GM19395 (cell line): ENCODE results near the gene TESK2.
A peak's percentile ranks its signal among the peaks of the same experiment; 100 is the strongest.
"Not testable (repeated sequence)": the region's sequence is repeated elsewhere in the genome, so short reads cannot be mapped to it uniquely, and the experiment has no call there.

Source experiments
- ATAC-seq: cut with Tn5 transposase; IDR thresholded peaks from one replicate; pipeline ENCODE4 v1.9.1; 2021; ENCODE audit warnings: mild to moderate bottlenecking, moderate library complexity; ENCODE audit not compliant: unreplicated experiment

Gene TESK2

GRCh38 chr1:45414746-45415145 lies 76.2 kb downstream of the TESK2 start:
- no peak for ATAC-seq

GRCh38 chr1:45412899-45413298 lies 78.1 kb downstream of the TESK2 start:
- no peak for ATAC-seq

DNA sequence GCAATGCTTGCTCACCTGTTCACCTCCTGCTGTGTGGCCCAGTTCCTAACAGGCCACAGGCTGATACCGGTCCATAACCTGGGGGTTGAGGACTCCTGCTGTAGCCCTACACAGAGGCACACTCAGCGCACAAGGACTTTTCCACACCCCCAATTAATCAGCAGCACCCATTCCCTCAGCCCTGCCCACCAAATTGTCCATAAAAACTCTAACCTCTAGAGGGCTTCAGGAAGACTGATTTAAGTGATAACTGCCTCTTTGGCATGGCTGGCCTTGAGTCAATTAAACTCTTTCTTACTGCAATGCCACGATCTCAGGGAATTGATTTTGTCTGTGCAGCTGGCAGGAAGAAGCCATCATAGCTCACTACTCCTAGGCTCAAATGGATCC lies 79.5 kb downstream of the TESK2 start:
- no peak for ATAC-seq

DNA sequence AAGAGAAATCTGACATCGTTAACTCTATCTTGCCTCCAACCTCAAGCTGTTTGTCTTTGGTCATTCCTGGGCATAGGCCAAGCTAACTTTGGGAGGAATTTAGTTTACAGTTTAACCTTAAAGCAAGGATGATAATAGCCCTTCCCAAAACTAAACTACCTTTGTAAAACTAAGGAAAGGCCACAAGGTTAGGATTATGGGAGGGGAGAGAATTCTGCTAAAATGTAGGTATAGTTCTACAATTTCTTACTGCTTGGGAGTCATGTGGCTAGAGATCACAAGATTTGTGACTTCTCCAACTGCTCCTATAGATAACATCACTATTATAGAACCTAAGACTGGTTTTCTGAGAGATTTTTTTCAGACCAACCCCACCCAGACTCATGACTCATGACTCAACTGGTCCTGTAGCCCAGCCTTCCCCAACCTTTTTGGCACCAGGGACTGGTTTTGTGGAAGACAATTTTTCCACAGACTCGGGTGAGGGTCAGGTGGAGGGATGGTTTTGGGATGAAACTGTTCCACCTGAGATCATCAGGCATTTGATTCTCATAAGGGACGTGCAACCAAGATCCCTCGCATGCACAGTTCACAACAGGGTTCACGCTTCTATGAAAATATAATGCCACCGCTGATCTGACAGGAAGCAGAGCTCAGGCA lies 80.0 kb downstream of the TESK2 start:
- no peak for ATAC-seq

GRCh38 chr1:45409276-45409675 lies 81.7 kb downstream of the TESK2 start:
- ATAC-seq: no peak

DNA sequence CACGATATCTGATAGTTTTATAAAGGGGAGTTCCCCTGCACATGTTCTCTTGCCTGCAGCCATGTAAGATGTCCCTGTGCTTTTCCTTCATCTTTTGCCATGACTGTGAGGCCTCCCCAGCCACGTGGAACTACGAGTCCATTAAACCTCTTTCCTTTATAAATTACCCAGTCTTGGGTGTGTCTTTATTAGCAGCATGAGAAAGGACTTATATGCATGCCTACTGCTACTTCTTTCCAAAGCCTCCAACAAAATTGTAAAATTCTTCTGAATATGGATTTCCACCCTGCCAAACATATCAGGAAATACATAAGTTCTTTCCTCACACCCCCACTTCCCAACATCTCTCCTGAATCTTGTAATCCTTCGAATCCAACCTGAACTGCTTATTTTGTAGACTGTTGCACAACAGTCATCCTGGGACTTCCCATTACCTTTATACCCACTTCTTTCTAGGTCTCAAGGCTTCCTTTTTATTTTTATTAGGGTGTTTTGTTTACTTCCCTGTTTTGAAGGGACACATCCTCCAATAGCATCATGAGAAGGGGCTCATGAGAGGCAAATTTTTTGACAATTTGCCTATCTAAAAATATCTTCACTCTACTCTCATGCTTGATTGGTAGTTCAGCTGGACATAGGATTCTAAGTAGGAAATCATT lies 83.2 kb downstream of the TESK2 start:
- no peak for ATAC-seq

- ATAC-seq: no peak
These were observed 85.3 kb downstream of the TESK2 start for GRCh38 chr1:45405636-45406035.

DNA sequence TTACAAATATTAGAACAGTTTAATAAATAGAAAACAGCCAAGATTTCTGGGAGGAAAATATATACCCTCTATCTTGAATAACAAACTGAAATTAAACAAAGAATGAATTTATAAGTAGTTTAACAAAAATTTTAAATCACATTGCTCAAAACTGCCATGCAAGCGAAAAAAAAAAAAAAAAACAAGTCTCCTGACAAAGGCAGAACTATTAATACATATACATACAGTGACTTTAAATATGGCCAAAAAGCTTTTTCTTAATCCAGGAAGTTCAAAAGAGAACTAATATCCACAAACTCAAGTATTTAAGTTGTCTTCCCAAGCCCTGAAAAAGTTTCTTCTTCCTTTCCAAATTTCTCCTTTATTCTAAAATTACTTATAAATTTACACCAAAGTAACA lies 87.2 kb downstream of the TESK2 start:
- ATAC-seq: no peak

DNA sequence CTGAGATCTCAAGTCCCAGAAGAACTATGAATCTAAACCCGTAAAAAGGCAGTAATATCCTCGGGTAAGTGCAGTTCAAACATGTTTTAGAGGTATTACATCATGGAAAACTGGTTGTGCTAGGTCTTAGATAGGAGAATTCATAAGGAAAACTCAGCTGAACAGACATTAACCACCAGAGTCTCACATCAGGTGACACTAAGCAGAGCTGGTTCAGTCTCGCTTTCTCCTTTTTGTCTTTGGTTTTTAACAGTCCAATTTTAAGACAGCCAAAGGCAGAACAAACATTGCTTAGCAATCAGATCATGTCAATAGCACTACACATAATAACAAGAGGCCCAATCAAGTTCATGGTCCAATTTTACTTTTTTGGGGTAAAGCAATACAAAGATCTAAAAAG lies 87.7 kb downstream of the TESK2 start:
- ATAC-seq: no peak

- ATAC-seq: no peak
These were observed 89.4 kb downstream of the TESK2 start for GRCh38 chr1:45401524-45401923.

DNA sequence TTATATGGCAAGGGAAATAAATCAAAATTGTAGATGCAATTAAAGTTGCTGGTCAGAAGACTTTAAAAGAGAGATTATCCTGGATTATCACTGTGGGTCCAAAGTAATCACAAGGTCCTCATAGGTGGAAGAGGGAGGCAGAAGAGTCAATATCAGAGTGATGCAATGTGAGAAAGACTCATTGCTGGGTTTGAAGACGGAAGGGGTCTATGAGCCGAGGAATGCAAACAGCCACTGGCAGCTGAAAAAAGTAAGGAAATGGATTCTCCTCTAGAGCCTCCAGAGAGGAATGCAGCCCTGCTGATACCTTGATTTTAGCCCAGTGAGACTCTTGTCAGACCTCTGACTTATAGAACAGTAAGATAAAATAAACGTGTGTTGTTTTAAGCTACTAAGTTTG lies 90.9 kb downstream of the TESK2 start:
- ATAC-seq: no peak

- no peak for ATAC-seq
These were observed 93.7 kb downstream of the TESK2 start for GRCh38 chr1:45397285-45397684.

DNA sequence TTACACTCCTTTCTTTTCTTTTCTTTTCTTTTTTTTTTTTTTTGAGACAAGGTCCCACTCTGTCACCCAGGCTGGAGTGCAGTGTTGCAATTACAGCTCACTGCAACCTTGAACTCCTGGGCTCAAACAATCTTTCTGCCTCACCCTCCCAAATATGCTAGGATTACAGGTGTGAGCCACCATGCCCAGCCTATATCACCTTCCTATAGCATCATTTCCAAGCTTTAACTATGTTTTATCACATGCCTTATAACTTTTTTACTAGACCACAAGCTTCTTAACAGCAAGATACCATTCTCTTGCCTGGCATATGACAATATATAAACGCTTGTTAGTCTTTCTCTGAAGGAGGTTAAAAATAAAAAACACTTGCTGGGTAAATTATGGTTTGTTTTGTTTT lies 95.4 kb downstream of the TESK2 start:
- ATAC-seq: no peak

GRCh38 chr1:45395051-45395450 lies 95.9 kb downstream of the TESK2 start:
- ATAC-seq: no peak

DNA sequence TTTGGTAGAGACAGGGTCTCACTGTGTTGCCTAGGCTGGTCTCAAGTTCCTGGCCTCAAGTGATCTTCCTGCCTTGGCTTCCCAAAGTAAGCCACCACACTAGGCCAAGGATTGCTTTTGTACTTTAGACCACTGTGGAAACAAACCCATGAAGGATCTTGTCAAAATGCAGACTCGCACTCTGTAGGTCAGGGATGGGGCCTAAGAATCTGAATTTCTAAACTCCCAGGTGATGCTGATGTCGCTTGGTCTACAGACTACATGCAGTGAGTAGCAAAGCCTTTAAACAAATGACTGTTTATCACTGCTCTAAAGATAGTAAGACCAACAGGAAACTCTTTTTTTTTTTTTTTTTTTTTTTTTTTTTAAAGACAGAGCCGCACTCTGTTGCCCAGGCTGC lies 96.6 kb downstream of the TESK2 start:
- peak; percentile 71 for ATAC-seq

GRCh38 chr1:45393718-45394302 lies 97.2 kb downstream of the TESK2 start:
- ATAC-seq: peak; percentile 84

GRCh38 chr1:45386219-45386618 lies 104.7 kb downstream of the TESK2 start:
- ATAC-seq: no peak

DNA sequence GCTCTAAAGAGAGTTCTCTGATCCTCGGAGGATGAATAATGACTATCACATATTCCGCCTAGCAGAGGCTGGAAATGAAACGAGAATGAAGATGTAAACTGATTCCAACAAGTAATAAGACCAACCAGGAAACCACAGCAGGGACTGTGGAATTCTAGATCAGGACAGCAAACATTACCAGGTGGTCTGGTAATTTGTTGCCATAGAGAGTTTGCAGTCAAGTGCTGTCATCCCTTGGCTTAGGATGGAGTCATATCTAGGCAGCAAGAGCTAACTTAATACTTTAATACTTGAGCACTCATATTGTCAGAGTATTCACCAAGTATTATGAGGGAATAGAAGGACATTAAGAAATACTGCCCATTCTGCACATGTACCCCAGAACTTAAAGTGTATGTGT lies 105.7 kb downstream of the TESK2 start:
- ATAC-seq: no peak

DNA sequence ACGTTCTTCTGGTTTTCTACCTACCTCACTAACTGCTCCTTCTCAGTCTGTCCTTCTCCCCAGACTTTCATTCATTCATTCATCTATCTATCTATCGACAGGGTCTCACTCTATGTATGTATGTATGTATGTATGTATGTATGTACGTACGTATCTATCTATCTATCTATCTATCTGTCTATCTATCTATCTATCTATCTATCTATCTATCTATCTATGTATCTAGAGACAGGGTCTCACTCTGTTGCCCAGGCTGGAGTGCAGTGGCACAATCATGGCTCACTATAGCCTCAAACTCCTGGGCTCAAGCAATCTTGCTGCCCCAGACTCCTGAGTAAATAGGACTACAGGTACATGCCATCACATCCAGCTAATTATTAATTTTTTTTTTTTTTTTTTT lies 106.8 kb downstream of the TESK2 start:
- not testable (repeated sequence) for ATAC-seq

GRCh38 chr1:45383191-45383590 lies 107.8 kb downstream of the TESK2 start:
- no peak for ATAC-seq

DNA sequence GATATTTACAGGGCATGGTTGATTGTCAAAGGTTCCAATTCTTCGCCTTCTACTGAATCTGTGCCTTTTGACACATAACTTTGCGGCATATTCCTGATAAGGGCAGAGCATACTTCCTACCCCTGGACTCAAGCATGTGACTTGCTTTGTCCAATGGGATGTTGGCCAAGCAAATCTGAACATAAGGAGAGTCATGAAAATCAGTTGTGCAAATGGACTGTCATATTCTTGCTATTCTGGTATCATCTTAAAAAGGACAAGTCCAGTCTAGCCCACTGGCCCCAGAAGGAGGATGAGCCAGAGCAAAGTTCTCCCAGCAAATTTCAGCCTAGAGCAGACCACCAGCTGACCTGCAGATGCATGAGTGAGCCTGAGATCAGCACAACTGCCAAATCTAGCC lies 109.7 kb downstream of the TESK2 start:
- no peak for ATAC-seq

DNA sequence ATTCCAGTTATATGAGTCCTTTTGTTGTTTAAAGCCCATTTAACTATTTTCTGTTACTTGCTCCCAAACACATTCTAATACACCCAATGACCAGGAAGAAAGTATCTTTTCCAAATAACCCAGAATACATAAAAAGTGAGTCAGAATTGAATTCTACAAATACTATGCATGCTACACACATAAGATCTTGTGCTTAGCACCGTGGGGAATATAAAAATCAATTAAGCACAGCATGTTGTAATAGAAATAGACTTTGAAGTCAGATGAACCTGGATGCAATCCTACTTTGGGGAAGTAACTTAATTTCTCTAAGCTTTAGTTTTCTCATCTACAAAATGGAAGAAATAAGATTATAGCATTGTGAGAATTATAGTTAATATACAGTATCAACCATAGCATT lies 110.2 kb downstream of the TESK2 start:
- ATAC-seq: no peak

- no peak for ATAC-seq
These were observed 110.8 kb downstream of the TESK2 start for GRCh38 chr1:45380125-45380524.
